ENCODE measurements around the gene RNPEPL1. TPM values are rescaled to one million over a fixed set of nuclear protein-coding genes. Genes with fewer than 3 reads are reported as not detected.

The RNPEPL1 gene
- polyA plus RNA-seq, 2 of the 4 experiments (the other 2 are of a cell fraction): 9.2 to 26.3 TPM

DNA sequence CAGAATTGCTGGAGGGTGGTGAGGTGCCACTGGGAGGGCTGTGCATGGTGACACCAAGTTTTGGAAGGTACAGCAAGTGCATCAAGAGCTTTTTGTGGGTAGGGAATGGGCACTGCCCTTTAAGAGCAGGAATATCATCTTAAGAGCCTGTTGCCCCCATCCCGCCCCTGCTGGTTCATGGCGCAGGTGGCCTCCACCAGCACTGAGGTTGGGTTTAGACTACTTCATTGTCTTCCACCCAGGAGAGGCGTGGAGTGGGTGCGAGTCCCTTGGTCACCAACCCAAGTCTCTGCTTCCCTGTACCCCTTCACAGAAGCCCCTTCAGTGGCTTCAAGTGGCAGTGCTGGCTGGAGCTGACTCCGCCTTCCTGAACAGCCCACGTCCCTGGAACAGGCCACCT lies 7.8 kb downstream of the RNPEPL1 start (continued):
- TF ChIP-seq, protein P1, sequence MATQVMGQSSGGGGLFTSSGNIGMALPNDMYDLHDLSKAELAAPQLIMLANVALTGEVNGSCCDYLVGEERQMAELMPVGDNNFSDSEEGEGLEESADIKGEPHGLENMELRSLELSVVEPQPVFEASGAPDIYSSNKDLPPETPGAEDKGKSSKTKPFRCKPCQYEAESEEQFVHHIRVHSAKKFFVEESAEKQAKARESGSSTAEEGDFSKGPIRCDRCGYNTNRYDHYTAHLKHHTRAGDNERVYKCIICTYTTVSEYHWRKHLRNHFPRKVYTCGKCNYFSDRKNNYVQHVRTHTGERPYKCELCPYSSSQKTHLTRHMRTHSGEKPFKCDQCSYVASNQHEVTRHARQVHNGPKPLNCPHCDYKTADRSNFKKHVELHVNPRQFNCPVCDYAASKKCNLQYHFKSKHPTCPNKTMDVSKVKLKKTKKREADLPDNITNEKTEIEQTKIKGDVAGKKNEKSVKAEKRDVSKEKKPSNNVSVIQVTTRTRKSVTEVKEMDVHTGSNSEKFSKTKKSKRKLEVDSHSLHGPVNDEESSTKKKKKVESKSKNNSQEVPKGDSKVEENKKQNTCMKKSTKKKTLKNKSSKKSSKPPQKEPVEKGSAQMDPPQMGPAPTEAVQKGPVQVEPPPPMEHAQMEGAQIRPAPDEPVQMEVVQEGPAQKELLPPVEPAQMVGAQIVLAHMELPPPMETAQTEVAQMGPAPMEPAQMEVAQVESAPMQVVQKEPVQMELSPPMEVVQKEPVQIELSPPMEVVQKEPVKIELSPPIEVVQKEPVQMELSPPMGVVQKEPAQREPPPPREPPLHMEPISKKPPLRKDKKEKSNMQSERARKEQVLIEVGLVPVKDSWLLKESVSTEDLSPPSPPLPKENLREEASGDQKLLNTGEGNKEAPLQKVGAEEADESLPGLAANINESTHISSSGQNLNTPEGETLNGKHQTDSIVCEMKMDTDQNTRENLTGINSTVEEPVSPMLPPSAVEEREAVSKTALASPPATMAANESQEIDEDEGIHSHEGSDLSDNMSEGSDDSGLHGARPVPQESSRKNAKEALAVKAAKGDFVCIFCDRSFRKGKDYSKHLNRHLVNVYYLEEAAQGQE (IDR thresholded peaks at IDR 0.05): no peak
- TF ChIP-seq HDAC2 (IDR thresholded peaks at IDR 0.05) (no peak), POLR2A (IDR thresholded peaks at IDR 0.05; ENCODE audit: low read length) (no peak), ZSCAN20 (CRISPR knock-in tag; IDR thresholded peaks at IDR 0.05) (no peak), CBX2 (IDR thresholded peaks at IDR 0.05; ENCODE audit: borderline replicate concordance, low read depth) (no peak)

DNA sequence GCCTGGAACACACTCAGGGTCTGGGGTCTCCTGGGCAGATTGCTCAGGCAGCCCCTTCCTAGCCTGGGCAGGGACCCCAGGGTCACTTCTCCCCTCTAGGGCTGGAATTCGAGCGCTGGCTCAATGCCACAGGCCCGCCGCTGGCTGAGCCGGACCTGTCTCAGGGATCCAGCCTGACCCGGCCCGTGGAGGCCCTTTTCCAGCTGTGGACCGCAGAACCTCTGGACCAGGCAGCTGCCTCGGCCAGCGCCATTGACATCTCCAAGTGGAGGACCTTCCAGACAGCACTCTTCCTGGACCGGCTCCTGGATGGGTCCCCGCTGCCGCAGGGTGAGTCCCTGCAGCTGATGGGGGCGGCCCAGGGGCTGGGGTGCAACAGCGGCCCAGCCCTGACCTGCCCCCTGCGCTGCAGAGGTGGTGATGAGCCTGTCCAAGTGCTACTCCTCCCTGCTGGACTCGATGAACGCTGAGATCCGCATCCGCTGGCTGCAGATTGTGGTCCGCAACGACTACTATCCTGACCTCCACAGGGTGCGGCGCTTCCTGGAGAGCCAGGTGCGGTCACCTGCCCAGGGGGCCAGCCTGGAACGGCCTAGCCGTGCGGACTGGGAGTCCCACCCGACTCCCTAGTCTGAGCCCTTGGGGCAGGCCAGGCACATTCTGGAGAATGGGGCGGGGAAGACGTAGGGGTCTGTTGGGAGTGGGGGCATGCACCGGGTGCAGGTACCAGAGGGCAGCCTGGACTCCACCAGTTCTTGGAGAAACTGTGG lies 8.3 kb downstream of the RNPEPL1 start:
- 95% methylated on average over 17 of the region's 32 CpGs for WGBS (ENCODE audit: missing lambda C conversion rate)

DNA sequence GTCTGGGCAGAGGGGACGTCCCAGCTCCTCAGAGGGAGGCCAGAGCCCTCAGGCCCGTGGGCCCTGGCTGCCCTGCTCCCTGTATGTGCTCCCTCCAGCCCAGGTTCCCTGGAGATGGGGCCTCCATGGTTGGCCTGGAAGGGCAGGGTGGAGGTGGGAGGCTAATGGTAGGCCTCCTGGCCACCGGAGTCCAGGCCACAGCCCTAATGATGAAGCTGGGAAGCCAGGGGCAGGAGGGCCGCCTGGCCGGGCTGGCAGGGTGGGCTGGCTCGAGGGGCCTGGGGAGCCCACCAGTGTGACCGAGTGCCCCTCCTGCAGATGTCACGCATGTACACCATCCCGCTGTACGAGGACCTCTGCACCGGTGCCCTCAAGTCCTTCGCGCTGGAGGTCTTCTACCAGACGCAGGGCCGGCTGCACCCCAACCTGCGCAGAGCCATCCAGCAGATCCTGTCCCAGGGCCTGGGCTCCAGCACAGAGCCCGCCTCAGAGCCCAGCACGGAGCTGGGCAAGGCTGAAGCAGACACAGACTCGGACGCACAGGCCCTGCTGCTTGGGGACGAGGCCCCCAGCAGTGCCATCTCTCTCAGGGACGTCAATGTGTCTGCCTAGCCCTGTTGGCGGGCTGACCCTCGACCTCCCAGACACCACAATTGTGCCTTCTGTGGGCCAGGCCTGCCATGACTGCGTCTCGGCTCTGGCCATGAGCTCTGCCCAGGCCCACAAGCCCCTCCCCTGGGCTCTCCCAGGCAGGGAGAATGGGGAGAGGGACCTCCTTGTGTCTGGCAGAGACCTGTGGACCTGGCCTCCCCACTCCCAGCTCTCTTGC lies 9.2 kb downstream of the RNPEPL1 start:
- ATAC-seq (no peak), DNase-seq (ENCODE audit: low read depth in 1 of 2, low spot score in 1 of 2) (no peak), FAIRE-seq (no peak)
- Histone ChIP-seq H3K27ac (no peak overlapping the region), H3K4me2 (no peak overlapping the region), H3K9me3 (no peaks in the 10 kb centered on the region), H3K4me3 (no peak overlapping the region), H3K4me1 (peaks cover 23% of the 10 kb centered on the region)
- WGBS (ENCODE audit: missing lambda C conversion rate): 90% methylated on average over 20 of the region's 26 CpGs
- ChIA-PET POLR2A (interaction anchor here (3.4 kb wide), 1 partner anchor 9 kb away, joined by 9 read pairs; the partner anchor contains the start of gene CAPN10), CTCF (interaction anchor here (2.3 to 7.3 kb wide), 2 partner anchors 8 to 12 kb away, joined by 8 to 76 read pairs; no protein-coding TSS in a partner anchor)
- TF ChIP-seq NPAS2 (CRISPR knock-in tag; IDR thresholded peaks at IDR 0.05; ENCODE audit: borderline replicate concordance) (no peak), RCOR1 (IDR thresholded peaks at IDR 0.05; ENCODE audit: low read depth, low read length) (no peak), FOXS1 (CRISPR knock-in tag; IDR thresholded peaks at IDR 0.05) (no peak), SMC3 (IDR thresholded peaks at IDR 0.05) (no peak), JUNB (IDR thresholded peaks at IDR 0.05) (no peak), HEYL (CRISPR knock-in tag; IDR thresholded peaks at IDR 0.05) (no peak), TP53 (CRISPR knock-in tag; IDR thresholded peaks at IDR 0.05) (no peak), HOXB13 (CRISPR knock-in tag; IDR thresholded peaks at IDR 0.05; ENCODE audit: low read depth) (no peak), RARB (CRISPR knock-in tag; IDR thresholded peaks at IDR 0.05) (no peak), FOSL2 (IDR thresholded peaks at IDR 0.05) (no peak), FOSL2 (CRISPR knock-in tag; IDR thresholded peaks at IDR 0.05) (no peak), MAZ (IDR thresholded peaks at IDR 0.05; ENCODE audit: borderline replicate concordance, low read depth, low read length) (no peak), CEBPB (IDR thresholded peaks at IDR 0.05) (no peak), EHF (CRISPR knock-in tag; IDR thresholded peaks at IDR 0.05) (no peak)
- TF ChIP-seq, protein P2, sequence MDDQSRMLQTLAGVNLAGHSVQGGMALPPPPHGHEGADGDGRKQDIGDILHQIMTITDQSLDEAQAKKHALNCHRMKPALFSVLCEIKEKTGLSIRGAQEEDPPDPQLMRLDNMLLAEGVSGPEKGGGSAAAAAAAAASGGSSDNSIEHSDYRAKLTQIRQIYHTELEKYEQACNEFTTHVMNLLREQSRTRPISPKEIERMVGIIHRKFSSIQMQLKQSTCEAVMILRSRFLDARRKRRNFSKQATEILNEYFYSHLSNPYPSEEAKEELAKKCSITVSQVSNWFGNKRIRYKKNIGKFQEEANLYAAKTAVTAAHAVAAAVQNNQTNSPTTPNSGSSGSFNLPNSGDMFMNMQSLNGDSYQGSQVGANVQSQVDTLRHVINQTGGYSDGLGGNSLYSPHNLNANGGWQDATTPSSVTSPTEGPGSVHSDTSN (IDR thresholded peaks at IDR 0.05): no peak

More for the DNA sequence above, 8.3 kb downstream of the RNPEPL1 start:
- Histone ChIP-seq H3K4me3 (no peak overlapping the region), H3K4me2 (no peak overlapping the region), H3K27ac (no peak overlapping the region), H3K9me3 (no peaks in the 10 kb centered on the region), H3K4me1 (peaks cover 23% of the 10 kb centered on the region)
- no peak for DNase-seq (ENCODE audit: low read depth in 1 of 2, low spot score in 1 of 2)
- CTCF ChIA-PET: interaction anchor here (1.9 to 7.3 kb wide), 3 partner anchors 8 to 11 kb away, joined by 6 to 76 read pairs (median 8); partner anchors contain the start of gene CAPN10
- POLR2A ChIA-PET: interaction anchor here (3.4 kb wide), 1 partner anchor 10 kb away, joined by 9 read pairs; the partner anchor contains the start of gene CAPN10
- no peak for FAIRE-seq
- TF ChIP-seq RAD21 (conservative IDR thresholded peaks at IDR 0.05 in 1 of 2, IDR thresholded peaks at IDR 0.05 in 1 of 2): no peak
- no peak for TF ChIP-seq MYC (IDR thresholded peaks at IDR 0.05; ENCODE audit: borderline replicate concordance, low read length)
- TF ChIP-seq NFE2L2 (conservative IDR thresholded peaks at IDR 0.05; ENCODE audit: low read length): no peak
- TF ChIP-seq, protein P3, sequence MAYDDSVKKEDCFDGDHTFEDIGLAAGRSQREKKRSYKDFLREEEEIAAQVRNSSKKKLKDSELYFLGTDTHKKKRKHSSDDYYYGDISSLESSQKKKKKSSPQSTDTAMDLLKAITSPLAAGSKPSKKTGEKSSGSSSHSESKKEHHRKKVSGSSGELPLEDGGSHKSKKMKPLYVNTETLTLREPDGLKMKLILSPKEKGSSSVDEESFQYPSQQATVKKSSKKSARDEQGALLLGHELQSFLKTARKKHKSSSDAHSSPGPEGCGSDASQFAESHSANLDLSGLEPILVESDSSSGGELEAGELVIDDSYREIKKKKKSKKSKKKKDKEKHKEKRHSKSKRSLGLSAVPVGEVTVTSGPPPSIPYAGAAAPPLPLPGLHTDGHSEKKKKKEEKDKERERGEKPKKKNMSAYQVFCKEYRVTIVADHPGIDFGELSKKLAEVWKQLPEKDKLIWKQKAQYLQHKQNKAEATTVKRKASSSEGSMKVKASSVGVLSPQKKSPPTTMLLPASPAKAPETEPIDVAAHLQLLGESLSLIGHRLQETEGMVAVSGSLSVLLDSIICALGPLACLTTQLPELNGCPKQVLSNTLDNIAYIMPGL (CRISPR knock-in tag; IDR thresholded peaks at IDR 0.05; ENCODE audit: borderline replicate concordance): no peak
- TF ChIP-seq, protein P4, sequence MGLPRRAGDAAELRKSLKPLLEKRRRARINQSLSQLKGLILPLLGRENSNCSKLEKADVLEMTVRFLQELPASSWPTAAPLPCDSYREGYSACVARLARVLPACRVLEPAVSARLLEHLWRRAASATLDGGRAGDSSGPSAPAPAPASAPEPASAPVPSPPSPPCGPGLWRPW (IDR thresholded peaks at IDR 0.05): no peak
- TF ChIP-seq, protein P5, sequence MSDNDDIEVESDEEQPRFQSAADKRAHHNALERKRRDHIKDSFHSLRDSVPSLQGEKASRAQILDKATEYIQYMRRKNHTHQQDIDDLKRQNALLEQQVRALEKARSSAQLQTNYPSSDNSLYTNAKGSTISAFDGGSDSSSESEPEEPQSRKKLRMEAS (IDR thresholded peaks at IDR 0.05): no peak
- no peak for TF ChIP-seq KDM1A (IDR thresholded peaks at IDR 0.05; ENCODE audit: low read depth)
- no peak for TF ChIP-seq JUNB (IDR thresholded peaks at IDR 0.05)
- TF ChIP-seq HEYL (CRISPR knock-in tag; IDR thresholded peaks at IDR 0.05): no peak
- TF ChIP-seq ESRRA (IDR thresholded peaks at IDR 0.05; ENCODE audit: borderline replicate concordance, low read length): no peak
- no peak for TF ChIP-seq RARB (CRISPR knock-in tag; IDR thresholded peaks at IDR 0.05)
- no peak for TF ChIP-seq HOXA7 (CRISPR knock-in tag; IDR thresholded peaks at IDR 0.05)
- no peak for TF ChIP-seq RFX5 (IDR thresholded peaks at IDR 0.05)
- no peak for TF ChIP-seq CBX2 (IDR thresholded peaks at IDR 0.05; ENCODE audit: borderline replicate concordance, low read depth)
- TF ChIP-seq SREBF2 (IDR thresholded peaks at IDR 0.05): no peak
- no peak for ATAC-seq

Measured in A549 (cell line).